Measurements from ENCODE around the gene ARMC7.

GRCh38 chr17:75111777-75112335 lies 2.1 kb downstream of the ARMC7 start:
- TF ChIP-seq EP300 (IDR thresholded peaks at IDR 0.05), result no peak
- TF ChIP-seq POLR2AphosphoS5 (IDR thresholded peaks at IDR 0.05), result no peak
- TF ChIP-seq CTCF (IDR thresholded peaks at IDR 0.05), result no peak
